HL-60 (cell line): ENCODE data around the gene ARID2.

ENCODE experiments used
- DNase-seq, 2 experiments: peaks; one replicate each; pipeline ENCODE4 v3.0.0-alpha.2; 2010 to 2020; ENCODE audit warnings: low read depth in 1 of 2, low spot score in 1 of 2
- H3K27ac ChIP-seq: fragments of 250-450 bp; sonication (Bioruptor Pico); replicated peaks from 2 replicates; pipeline ENCODE4 v1.5.1; 2020; ENCODE audit warnings: mild to moderate bottlenecking, moderate library complexity
- H3K27me3 ChIP-seq: fragments of 250-450 bp; sonication (Bioruptor Pico); 2 replicates; pipeline ENCODE4 v1.5.1; 2021; ENCODE audit warnings: mild to moderate bottlenecking, moderate library complexity; ENCODE audit not compliant: insufficient read depth, poor library complexity, severe bottlenecking
- H3K4me3 ChIP-seq: replicated peaks from 2 replicates; pipeline ENCODE4 v1.5.1; 2011; ENCODE audit warnings: mild to moderate bottlenecking, control low read depth, low read length; ENCODE audit not compliant: insufficient read depth
- GABPA ChIP-seq: IDR thresholded peaks from 2 replicates; pipeline ENCODE4 v1.6.1; 2012; ENCODE audit warnings: low read depth
- POLR2AphosphoS5 ChIP-seq: IDR thresholded peaks from 2 replicates; pipeline ENCODE4 v1.6.1; 2012; ENCODE audit warnings: low read depth
- SPI1 ChIP-seq: IDR thresholded peaks from 2 replicates; pipeline ENCODE4 v1.6.1; 2012; ENCODE audit warnings: low read depth, mild to moderate bottlenecking, borderline replicate concordance
- TF ChIP-seq, protein P1 (sequence below): IDR thresholded peaks from 2 replicates; pipeline ENCODE4 v1.6.1; 2012; ENCODE audit warnings: low read depth; ENCODE audit not compliant: insufficient replicate concordance
- TF ChIP-seq, protein P2 (sequence below): IDR thresholded peaks from one replicate; pipeline ENCODE4 v1.5.1; 2011; ENCODE audit warnings: low read length, control low read depth, inconsistent platforms; ENCODE audit not compliant: insufficient read depth

ARID2 gene

DNA sequence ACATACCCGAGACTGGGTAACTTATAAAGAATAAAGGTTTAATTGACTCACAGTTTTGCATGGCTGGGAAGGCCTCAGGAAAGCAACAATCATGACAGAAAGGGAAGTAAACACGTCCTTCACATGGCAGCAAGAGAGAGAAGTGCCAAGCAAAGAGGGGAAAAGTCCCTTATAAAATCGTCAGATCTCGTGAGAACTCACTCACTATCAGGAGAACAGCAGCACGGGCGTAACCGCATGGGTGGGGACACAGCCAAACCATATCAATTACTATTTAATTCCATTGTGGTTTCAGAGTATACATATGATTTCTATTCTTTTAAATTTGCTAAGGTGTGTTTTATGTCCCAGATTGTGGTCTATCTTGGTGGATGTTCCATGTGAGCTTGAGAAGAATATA, 142.9 kb downstream of the ARID2 start:
- no peaks in the 10 kb centered on the region for H3K27me3 ChIP-seq
- DNase-seq: no peak
- H3K4me3 ChIP-seq: no peak overlapping the region
- no peak for TF ChIP-seq SPI1
- TF ChIP-seq, protein P1, sequence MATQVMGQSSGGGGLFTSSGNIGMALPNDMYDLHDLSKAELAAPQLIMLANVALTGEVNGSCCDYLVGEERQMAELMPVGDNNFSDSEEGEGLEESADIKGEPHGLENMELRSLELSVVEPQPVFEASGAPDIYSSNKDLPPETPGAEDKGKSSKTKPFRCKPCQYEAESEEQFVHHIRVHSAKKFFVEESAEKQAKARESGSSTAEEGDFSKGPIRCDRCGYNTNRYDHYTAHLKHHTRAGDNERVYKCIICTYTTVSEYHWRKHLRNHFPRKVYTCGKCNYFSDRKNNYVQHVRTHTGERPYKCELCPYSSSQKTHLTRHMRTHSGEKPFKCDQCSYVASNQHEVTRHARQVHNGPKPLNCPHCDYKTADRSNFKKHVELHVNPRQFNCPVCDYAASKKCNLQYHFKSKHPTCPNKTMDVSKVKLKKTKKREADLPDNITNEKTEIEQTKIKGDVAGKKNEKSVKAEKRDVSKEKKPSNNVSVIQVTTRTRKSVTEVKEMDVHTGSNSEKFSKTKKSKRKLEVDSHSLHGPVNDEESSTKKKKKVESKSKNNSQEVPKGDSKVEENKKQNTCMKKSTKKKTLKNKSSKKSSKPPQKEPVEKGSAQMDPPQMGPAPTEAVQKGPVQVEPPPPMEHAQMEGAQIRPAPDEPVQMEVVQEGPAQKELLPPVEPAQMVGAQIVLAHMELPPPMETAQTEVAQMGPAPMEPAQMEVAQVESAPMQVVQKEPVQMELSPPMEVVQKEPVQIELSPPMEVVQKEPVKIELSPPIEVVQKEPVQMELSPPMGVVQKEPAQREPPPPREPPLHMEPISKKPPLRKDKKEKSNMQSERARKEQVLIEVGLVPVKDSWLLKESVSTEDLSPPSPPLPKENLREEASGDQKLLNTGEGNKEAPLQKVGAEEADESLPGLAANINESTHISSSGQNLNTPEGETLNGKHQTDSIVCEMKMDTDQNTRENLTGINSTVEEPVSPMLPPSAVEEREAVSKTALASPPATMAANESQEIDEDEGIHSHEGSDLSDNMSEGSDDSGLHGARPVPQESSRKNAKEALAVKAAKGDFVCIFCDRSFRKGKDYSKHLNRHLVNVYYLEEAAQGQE: no peak
- no peak for TF ChIP-seq POLR2AphosphoS5
- TF ChIP-seq, protein P2, sequence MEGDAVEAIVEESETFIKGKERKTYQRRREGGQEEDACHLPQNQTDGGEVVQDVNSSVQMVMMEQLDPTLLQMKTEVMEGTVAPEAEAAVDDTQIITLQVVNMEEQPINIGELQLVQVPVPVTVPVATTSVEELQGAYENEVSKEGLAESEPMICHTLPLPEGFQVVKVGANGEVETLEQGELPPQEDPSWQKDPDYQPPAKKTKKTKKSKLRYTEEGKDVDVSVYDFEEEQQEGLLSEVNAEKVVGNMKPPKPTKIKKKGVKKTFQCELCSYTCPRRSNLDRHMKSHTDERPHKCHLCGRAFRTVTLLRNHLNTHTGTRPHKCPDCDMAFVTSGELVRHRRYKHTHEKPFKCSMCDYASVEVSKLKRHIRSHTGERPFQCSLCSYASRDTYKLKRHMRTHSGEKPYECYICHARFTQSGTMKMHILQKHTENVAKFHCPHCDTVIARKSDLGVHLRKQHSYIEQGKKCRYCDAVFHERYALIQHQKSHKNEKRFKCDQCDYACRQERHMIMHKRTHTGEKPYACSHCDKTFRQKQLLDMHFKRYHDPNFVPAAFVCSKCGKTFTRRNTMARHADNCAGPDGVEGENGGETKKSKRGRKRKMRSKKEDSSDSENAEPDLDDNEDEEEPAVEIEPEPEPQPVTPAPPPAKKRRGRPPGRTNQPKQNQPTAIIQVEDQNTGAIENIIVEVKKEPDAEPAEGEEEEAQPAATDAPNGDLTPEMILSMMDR: no peak
- TF ChIP-seq GABPA: no peak
- H3K27ac ChIP-seq: no peak overlapping the region

DNA sequence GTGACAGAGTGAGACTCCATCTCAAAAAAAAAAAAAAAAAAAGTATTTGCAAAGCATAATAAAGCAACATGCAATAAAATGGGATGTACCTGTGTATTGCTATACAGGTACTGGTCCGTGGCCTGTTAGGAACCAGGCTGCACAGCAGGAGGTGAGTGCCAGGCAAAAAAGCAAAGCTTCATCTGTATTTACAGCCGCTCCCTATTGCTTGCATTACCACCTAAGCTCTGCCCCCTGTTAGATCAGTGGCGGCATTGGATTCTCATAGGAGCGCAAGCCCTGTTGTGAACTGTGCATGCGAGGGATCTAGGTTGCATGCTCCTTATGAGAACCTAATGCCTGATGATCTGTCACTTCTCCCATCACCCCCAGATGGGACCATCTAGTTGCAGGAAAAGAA, 147.6 kb downstream of the ARID2 start:
- Histone ChIP-seq H3K4me3 (no peak overlapping the region), H3K27me3 (no peaks in the 10 kb centered on the region), H3K27ac (no peak overlapping the region)
- TF ChIP-seq GABPA: no peak
- no peak for TF ChIP-seq POLR2AphosphoS5
- TF ChIP-seq, protein P2: no peak
- TF ChIP-seq SPI1: no peak
- TF ChIP-seq, protein P1: no peak
- DNase-seq: no peak

GRCh38 chr12:45878630-45879255, 149.2 kb downstream of the ARID2 start:
- DNase-seq: no peak
- Histone ChIP-seq H3K27me3 (no peaks in the 10 kb centered on the region), H3K4me3 (no peak overlapping the region), H3K27ac (no peak overlapping the region)
- no peak for TF ChIP-seq GABPA
- no peak for TF ChIP-seq SPI1
- no peak for TF ChIP-seq POLR2AphosphoS5
- TF ChIP-seq, protein P1: no peak
- TF ChIP-seq, protein P2: no peak
